SJCRH30 (cell line): ENCODE results near the gene MT1G. TPM values are rescaled to one million over a fixed set of nuclear protein-coding genes. Genes with fewer than 3 reads are reported as not detected.
"Not testable (repeated sequence)": the region's sequence is repeated elsewhere in the genome, so short reads cannot be mapped to it uniquely, and the experiment has no call there.

Experiments
- DNase-seq, 2 experiments: peaks; one replicate each; pipeline ENCODE4 v3.0.0-alpha.2; 2015 to 2020
- H3K27ac ChIP-seq: fragments of 250-450 bp; sonication (Bioruptor Pico); 2 replicates; pipeline ENCODE4 v1.5.1; 2020; ENCODE audit warnings: mild to moderate bottlenecking, moderate library complexity
- H3K27me3 ChIP-seq: fragments of 250-450 bp; sonication (Bioruptor Pico); 2 replicates; pipeline ENCODE4 v1.5.1; 2020; ENCODE audit warnings: mild to moderate bottlenecking, moderate library complexity
- H3K36me3 ChIP-seq: fragments of 250-450 bp; sonication (Bioruptor Pico); 2 replicates; pipeline ENCODE4 v1.5.1; 2020; ENCODE audit warnings: mild to moderate bottlenecking, moderate library complexity
- H3K4me1 ChIP-seq: fragments of 250-450 bp; sonication (Bioruptor Pico); 2 replicates; pipeline ENCODE4 v1.5.1; 2020; ENCODE audit warnings: mild to moderate bottlenecking, moderate library complexity
- H3K4me3 ChIP-seq: fragments of 250-450 bp; sonication (Bioruptor Pico); 2 replicates; pipeline ENCODE4 v1.5.1; 2020; ENCODE audit warnings: mild to moderate bottlenecking, moderate library complexity
- H3K9me3 ChIP-seq: fragments of 250-450 bp; sonication (Bioruptor Pico); replicated peaks from 2 replicates; pipeline ENCODE4 v1.5.1; 2020; ENCODE audit warnings: mild to moderate bottlenecking, moderate library complexity
- total RNA-seq: library from RNA; depleted of rRNA; stranded (reverse); fragments of >200 nt; shearing (Covaris generic); gene quantifications from 2 replicates; pipeline ENCODE4 v1.2.3, GENCODE V29; 2014

Gene MT1G
- total RNA-seq, 1 experiment from 2014 or later: not detected

DNA sequence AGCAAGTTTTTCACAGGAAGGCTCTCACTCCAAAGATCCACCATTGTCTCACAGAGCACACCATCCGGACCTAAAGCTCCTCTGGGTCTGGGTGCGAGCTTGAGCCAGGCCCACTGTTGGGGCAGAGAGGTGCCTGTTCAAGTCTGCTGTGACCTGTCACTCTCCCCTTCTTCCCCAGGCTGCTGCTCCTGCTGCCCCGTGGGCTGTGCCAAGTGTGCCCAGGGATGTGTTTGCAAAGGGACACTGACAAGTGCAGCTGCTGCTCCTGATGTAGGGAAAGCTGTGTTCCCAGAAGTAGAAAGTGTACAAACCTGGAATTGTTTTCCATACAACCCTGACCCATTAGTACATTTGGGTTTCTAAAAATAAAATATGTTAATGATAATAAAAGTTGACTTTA, 9.6 kb upstream of the MT1G start:
- Histone ChIP-seq H3K27ac (no peak overlapping the region), H3K9me3 (no peaks in the 10 kb centered on the region), H3K4me3 (no peak overlapping the region), H3K4me1 (no peaks in the 10 kb centered on the region), H3K27me3 (peaks cover 16% of the 10 kb centered on the region), H3K36me3 (no peaks in the 10 kb centered on the region)
- DNase-seq: no peak

DNA sequence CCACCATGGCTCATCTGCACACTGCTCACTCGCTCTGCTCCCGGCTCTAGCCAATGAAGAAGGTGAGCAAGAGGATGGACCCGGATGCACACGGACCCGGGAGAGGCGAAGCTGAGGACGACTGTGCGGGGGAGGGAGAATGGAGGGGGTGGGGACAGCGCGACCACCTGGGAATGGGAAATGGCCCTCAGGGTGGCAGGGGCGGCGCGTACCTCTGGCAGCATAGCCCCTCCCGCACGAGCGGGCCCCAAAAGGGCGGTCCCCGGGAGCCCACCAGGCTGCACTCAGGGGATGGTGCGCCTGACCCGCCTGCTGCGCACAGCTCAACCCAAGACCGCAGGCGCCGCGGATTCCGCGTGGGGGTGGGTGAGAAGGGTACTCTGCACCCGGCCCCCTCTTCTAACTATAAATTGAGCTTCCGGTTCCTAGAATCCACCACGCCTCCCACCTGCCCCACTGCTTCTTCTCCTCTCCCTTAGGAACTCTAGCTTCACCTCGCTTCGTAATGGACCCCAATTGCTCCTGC, 7.9 kb upstream of the MT1G start:
- no peaks in the 10 kb centered on the region for H3K4me1 ChIP-seq
- peaks cover 18% of the 10 kb centered on the region for H3K27me3 ChIP-seq
- H3K36me3 ChIP-seq: no peaks in the 10 kb centered on the region
- no peak overlapping the region for H3K4me3 ChIP-seq
- no peak for DNase-seq
- no peak overlapping the region for H3K27ac ChIP-seq
- H3K9me3 ChIP-seq: no peaks in the 10 kb centered on the region

DNA sequence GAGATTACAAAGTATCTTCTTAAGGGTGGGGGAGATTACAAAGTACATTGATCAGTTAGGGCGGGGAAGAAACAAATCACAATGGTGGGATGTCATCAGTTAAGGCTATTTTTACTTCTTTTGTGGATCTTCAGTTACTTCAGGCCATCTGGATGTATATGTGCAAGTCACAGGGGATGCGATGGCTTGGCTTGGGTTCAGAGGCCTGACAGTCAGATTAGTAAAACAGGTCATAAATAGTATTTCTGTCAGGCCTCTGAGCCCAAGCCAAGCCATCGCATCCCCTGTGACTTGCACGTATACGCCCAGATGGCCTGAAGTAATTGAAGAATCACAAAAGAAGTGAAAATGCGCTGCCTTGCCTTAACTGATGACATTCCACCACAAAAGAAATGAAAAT, 6.7 kb upstream of the MT1G start:
- H3K9me3 ChIP-seq, H3K36me3 ChIP-seq, H3K27ac ChIP-seq, H3K4me1 ChIP-seq, DNase-seq, H3K4me3 ChIP-seq: not testable (repeated sequence)
- peaks cover 30% of the 10 kb centered on the region for H3K27me3 ChIP-seq

DNA sequence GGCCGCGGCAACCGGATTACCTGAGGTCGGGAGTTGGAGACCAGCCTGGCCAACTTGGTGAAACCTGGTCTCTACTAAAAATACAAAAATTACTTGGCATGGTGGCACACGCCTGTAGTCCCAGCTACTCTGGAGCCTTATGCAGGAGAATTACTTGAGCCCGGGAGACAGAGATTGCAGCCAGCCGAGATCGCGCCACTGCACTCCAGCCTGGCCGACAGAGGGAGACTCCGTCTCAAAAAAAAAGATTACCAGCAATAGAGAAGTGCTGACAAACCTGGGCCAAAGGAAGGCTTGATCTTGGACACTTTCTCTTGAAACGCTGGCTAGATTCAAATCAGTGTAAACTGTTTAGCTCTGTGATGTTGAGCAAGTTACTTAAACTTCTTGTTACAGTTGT, 6.1 kb upstream of the MT1G start:
- DNase-seq: peak in 1 of 2 experiments; percentile 24
- H3K36me3 ChIP-seq: no peaks in the 10 kb centered on the region
- no peak overlapping the region for H3K27ac ChIP-seq
- H3K9me3 ChIP-seq: no peaks in the 10 kb centered on the region
- H3K4me3 ChIP-seq: no peak overlapping the region
- no peaks in the 10 kb centered on the region for H3K4me1 ChIP-seq
- peaks cover 33% of the 10 kb centered on the region for H3K27me3 ChIP-seq

DNA sequence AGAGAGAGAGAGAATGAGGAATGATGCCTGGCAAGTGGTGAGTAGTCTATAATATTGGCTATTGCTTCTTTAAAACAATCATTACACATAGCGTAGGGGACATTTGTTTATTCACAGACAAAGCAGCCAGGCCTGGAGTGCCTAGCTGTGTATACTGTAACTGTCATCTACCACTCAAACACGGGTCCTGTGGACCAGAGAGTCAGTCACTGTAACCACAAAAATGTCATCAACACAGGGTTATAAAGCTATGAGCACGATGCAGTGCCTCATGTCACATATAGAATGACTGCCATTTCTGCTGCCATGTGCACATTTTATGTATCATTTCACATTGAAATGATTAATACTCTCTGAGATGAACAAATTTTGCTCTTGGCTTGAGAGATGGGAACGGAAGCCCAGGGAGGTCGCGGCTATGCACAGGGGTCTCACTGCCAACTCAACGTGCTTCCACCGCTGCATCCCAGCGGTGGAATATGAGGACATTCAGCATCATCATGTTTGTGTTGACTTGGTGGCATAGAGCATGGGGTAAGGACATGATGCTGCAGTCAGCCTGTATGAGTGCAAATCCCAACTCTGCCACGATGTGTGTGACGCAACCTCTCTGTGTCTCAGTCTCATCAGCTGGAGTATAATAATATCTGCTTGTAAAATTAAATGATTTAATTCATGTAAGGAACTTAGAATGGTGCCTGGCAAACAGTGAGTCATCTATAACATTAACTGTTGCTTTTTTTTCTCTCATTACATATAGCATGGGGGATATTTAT, 5.1 kb upstream of the MT1G start:
- Histone ChIP-seq H3K9me3 (no peaks in the 10 kb centered on the region), H3K4me3 (no peak overlapping the region), H3K27ac (no peak overlapping the region), H3K27me3 (peaks cover 41% of the 10 kb centered on the region), H3K36me3 (no peaks in the 10 kb centered on the region), H3K4me1 (no peaks in the 10 kb centered on the region)
- DNase-seq: no peak

DNA sequence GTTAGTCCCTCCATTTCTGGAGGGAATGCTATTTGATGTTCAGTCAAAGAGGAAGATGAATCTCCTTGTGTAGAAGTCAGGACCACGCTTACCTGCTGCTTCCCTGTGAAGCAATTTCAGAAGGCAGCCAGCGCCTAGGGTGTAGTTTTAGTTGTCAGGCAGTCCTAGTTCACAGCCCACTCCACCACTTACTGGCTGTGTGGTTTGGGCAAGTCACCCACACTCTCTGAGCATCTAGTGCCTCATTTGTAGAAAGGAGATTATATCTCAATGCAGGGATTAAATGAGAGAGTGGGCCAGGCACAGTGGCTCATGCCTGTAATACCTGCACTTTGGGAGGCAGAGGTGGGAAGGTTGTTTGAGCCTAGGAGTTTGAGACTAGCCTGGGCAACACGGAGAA, 4.3 kb upstream of the MT1G start:
- not testable (repeated sequence) for H3K36me3 ChIP-seq, H3K4me3 ChIP-seq
- peaks cover 42% of the 10 kb centered on the region for H3K27me3 ChIP-seq

DNA sequence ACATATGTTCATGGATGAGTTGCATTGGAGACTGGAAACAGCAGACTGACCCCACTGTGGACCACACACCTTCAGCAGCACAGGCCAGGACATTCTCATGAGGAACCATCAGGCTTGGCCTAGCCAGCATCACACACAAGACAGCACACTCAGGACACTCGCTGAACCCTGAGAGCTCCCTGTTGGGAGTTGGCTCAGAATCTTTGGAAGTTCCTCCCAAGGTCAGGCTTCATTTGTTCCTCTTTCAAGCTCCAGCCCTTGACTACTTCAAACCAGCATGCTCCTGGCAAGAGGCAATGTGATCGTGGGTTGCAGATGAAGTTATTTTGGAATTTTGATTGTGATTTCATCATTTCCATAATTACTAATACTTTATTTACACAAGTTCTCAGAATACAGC, 3.8 kb upstream of the MT1G start:
- not testable (repeated sequence) for H3K4me1 ChIP-seq, DNase-seq, H3K9me3 ChIP-seq, H3K27ac ChIP-seq, H3K36me3 ChIP-seq, H3K4me3 ChIP-seq
- peaks cover 47% of the 10 kb centered on the region for H3K27me3 ChIP-seq

More for the DNA sequence above, 4.3 kb upstream of the MT1G start:
- H3K9me3 ChIP-seq, H3K4me1 ChIP-seq, DNase-seq, H3K27ac ChIP-seq: not testable (repeated sequence)

DNA sequence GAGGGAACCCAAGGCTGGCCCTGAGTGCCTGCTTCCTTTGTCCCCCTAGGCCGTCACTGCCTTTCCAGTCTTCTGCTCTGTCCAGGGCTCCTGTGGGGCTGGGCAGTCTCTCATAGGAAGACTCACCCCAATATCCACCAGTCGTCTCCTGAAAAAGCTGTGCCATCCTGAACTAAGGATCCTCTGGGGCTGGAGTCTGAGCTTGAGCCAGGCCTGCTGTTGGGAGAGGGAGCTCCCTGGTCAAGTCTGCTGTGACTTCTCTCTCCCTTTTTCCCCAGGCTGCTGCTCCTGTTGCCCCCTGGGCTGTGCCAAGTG, 2.7 kb upstream of the MT1G start:
- Histone ChIP-seq H3K4me1 (no peaks in the 10 kb centered on the region), H3K4me3 (no peak overlapping the region), H3K27me3 (peaks cover 50% of the 10 kb centered on the region), H3K27ac (no peak overlapping the region), H3K9me3 (no peaks in the 10 kb centered on the region), H3K36me3 (no peaks in the 10 kb centered on the region)
- no peak for DNase-seq

DNA sequence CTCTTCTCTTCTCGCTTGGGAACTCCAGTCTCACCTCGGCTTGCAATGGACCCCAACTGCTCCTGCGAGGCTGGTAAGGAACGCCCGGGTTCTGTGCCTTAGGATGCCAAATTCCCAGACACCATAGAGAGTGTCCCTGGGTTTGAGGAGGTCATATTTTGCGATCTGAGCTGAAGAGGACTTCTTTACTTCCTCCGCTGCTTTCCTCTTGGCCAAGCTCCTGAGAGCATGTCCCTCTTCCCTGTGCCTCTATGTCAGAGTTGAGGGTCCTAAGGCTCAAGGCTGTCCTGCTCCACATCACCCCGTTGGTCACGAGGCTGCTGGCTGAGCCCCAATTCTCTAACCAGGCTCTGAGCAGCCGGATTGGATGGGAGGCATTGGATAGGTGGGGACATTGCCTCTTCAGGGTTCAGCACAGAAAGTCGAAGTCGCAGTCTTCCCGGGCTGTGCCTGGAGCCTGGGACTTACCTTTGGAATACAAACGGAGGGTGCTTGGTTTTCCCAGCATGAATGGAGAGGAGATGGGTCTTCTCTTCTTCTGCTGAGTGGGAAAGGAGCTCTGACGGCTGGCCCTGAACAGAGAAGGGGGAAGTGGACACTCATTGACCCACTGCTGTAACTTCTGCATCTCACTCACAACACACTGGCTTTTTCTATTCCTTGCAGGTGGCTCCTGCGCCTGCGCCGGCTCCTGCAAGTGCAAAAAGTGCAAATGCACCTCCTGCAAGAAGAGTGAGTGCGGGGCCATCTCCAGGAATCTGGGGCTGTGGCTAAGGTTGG, 2.2 kb upstream of the MT1G start:
- peaks cover 47% of the 10 kb centered on the region for H3K27me3 ChIP-seq
- DNase-seq: no peak

DNA sequence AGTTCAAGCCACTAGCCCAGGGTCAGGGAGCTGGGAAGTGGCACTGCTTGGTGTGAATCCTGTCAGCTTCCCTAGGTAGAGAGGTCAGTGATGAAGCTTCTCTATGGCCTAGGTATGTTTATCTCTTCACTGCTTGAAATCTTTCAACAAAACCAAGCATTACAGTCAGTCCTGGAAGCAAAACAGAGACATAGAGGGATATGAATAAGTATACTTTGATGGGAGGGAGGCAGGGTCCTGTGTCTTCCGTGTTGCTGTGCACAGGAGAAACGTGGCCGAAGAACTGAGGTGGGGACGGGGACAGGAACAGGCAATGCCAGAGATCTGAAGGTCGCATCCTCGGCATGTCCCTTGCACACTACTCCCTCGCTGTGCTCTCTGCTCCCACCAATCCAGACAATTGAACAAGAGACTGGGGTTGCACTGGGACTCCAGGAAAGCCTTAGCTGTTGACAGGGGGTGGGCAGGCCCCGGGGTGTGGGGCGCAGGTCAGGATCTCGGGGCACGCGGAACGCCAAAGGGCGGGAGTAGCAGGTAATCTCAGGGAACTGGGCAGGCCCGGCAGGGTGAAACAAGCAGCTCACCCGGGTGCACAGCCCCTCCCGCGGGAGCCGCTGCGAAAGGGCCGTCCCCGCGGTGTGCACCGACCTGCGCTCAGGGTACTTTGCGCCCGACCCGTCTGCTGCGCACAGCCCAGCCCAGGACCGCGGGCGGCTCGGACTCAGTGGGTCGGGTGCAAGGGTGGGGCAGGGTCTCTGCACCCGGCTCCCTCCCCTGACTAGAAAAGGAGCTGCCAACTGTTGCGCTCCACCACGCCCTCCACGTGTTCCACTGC, 1.4 kb upstream of the MT1G start, which contains the start of gene MT1H:
Gene MT1H, plus strand, starts transcription at position 810 of the 835 bp plus-strand sequence. CDS start 71 bp downstream, outside the sequence.
- no peaks in the 10 kb centered on the region for H3K9me3 ChIP-seq
- no peaks in the 10 kb centered on the region for H3K36me3 ChIP-seq
- H3K27ac ChIP-seq: no peak within 1 kb of the TSS
- H3K27me3 ChIP-seq: peaks cover 42% of the 10 kb centered on the region
- DNase-seq: no peak
- no peak within 1 kb of the TSS for H3K4me3 ChIP-seq
- H3K4me1 ChIP-seq: no peaks in the 10 kb centered on the region

More for the DNA sequence above, 2.2 kb upstream of the MT1G start:
- H3K27ac ChIP-seq: no peak overlapping the region
- H3K9me3 ChIP-seq: no peaks in the 10 kb centered on the region
- no peaks in the 10 kb centered on the region for H3K36me3 ChIP-seq
- H3K4me3 ChIP-seq: no peak overlapping the region
- no peaks in the 10 kb centered on the region for H3K4me1 ChIP-seq

DNA sequence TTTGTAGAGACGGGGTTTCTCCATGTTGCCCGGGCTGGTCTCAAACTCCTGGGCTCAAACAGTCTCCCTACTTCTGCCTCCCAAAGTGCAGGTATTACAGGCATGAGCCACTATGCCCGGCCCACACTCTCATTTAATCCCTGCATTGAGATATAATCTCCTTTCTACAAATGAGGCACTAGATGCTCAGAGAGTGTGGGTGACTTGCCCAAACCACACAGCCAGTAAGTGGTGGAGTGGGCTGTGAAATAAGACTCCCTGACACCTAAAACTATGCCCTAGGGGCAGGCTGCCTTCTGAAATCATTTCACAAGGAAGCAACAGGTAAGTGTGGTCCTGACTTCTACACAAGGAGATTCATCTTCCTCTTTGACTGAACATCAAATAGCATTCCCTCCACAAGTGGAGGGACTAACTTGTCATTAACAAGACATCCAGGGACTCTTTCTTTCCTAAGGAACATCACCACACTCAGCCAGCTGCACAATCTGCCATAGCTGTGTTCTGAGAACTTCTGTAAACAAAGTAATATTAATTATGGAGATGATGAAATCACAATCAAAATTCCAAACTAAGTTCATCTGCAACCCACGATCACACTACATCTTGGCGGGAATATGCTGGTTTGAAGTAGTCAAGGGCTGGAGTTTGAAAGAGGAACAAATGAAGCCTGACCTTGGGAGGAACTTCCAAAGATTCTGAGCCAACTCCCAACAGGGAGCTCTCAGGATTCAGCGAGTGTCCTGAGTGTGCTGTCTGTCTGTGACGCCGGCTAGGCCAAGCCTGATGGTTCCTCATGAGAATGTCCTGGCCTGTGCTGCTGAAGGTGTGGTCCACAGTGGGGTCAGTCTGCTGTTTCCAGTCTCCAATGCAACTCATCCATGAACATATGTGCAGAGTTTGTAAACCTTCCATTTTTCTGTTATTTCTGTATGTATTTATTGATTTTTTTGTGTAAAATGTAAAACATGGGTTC, 2.3 kb downstream of the MT1G start:
- H3K27me3 ChIP-seq: peaks cover 37% of the 10 kb centered on the region
- not testable (repeated sequence) for DNase-seq, H3K36me3 ChIP-seq, H3K9me3 ChIP-seq, H3K4me1 ChIP-seq, H3K4me3 ChIP-seq, H3K27ac ChIP-seq

DNA sequence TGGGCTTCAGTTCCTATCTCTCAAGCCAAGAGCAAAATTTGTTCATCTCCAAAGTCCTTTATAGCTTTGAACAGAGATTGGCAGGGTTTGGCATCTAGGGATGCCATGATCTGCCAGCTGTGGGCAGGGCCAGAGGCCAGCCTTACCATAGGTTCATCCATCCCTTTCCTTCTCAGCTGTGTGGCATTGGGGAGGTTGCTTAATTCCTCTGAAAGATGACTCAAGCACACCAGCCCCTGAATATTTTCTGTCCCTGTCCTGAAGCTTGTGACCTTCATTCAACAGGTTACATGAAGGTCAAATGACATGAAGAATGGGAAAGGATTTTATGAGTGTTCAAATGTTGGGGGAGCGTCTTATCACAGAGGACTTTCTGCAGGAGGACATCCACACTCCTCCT, 3.4 kb downstream of the MT1G start:
- Histone ChIP-seq H3K36me3 (no peaks in the 10 kb centered on the region), H3K27ac (no peak overlapping the region), H3K9me3 (no peaks in the 10 kb centered on the region), H3K4me3 (no peak overlapping the region), H3K4me1 (no peaks in the 10 kb centered on the region), H3K27me3 (peaks cover 29% of the 10 kb centered on the region)
- DNase-seq: no peak

DNA sequence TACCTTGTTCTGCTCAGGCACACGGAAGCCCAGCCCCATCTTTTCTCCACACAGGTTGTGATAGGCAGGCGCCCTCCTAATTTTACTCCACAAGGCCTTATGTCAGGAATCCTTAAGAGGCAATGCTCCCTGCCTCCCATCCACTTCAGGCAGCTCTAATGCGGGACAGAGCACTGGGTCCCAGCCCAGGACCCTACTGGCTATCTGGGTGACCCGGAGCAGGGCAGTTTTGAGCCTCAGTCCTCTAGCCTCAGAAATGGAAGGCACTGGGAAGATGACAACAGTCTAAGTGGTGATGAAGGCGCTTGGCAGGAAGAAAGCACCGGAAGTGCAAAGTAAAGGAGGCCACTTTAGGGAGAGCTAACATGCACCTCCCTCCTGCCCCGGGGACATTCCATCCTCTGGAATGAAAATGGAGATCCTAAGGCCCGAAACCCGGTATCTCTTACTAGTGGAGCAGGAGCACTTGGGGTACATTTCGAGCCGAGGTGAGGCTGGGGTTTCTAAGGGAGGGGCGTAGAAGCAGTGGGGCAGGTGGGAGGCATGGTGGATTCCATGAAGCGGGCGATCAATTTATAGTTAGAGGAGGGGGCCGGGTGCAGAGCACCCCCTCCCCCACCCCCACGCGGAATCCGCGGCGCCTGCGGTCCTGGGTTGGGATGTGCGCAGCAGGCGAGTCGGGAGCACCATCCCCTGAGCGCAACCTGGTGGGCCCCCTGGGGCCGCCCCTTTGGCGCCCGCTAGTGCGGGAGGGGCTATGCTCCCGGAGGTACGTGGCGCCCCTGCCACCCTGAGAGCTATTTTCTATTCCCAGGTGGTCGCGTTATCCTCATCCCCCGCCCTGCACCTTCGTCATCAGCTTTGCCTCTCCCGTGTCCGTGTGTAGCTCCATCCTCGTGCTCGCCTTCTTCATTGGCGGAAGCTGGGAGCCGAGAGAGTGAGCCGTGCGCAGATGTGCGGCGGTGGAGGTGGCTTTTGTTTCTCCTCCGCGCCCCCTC, 5.2 kb downstream of the MT1G start:
- Histone ChIP-seq H3K27ac (no peak overlapping the region), H3K4me3 (no peak overlapping the region), H3K27me3 (peaks cover 23% of the 10 kb centered on the region), H3K36me3 (no peaks in the 10 kb centered on the region), H3K9me3 (no peaks in the 10 kb centered on the region), H3K4me1 (no peaks in the 10 kb centered on the region)
- no peak for DNase-seq
